HG02642 (cell line): ENCODE data around the gene HPCAL4.

Source experiments
- ATAC-seq: cut with Tn5 transposase; IDR thresholded peaks from one replicate; pipeline ENCODE4 v1.9.1; 2021; ENCODE audit warnings: mild to moderate bottlenecking; ENCODE audit not compliant: unreplicated experiment, poor library complexity

HPCAL4 gene

DNA sequence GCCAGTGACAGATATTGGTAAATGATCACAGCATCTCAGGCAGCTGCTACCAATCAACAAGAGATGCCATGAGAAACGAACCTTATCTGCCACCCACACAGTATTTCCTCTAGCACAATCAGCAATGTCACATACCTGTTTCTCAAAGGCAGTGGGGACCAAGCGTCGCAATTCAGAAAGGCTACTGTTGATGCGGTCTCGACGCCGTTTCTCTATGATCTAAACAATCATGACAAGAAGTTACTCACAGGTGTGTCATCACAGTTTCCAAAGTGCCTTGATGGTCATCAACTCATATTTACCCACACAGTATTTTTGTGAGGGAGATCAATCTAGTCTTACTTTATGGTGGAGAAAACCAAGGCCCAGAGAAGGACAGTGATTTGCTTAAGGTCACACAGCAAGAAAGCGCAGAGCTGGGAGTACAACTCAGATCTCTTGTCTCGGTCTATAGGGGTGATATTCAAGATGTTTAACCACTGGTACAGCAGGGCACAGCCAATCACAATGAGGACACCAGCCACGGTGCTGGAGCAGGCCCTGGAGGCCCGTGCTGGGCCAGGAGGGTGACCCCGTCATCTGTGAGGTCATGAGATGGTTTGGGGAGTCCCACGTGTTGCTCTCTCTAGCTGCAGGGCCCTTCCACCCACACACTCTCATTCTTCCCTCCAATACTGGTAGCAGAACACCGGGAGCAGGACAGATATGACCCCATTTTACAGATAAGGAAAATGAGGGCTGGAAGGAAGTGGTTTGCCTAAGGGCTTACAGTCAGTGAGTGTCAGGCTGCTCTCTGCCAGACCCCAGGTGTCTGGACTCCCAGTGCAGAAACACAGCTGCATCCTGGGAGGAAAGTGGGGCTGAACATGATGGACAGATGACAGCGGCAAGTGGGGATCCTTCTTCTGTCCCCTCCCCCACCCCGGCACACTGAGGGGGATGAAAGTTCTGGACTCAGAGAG lies 59.6 kb downstream of the HPCAL4 start:
- no peak for ATAC-seq

DNA sequence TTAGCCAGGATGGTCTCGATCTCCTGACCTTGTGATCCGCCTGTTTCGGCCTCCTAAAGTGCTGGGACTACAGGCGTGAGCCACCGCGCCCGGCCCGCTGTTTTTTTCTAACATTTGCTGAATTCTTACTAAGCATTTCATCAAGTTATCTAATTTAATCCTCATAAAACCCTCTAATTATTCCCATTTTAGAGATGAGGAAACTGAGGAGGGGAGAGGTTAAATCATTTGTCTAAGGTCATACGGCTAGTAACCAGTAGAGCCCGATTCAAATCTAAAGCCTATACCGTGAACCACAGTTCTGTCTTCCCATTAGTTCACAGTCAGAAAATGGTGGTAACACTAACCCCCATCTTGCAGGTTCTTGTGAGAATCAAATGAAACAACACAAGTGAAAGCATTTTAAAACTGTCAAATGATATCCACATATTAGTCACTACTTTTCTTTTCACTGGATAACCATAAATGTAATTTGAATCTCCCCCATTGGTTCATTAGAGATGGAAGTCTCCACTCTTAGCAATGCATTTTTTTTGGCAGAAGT lies 62.4 kb downstream of the HPCAL4 start:
- no peak for ATAC-seq
